ENCODE data around the gene DPH5.

- TF ChIP-seq POLR2AphosphoS5 (IDR thresholded peaks at IDR 0.05; ENCODE audit: low read depth, low read length): no peak
- no peak for TF ChIP-seq SIN3A (IDR thresholded peaks at IDR 0.05; ENCODE audit: borderline replicate concordance, insufficient read depth, low read length)
Observed at GRCh38 chr1:100955322-100955721, 70.3 kb downstream of the DPH5 start.

Data from PFSK-1 (cell line).